Brain microvascular endothelial cell (primary cell): Measurements from ENCODE around the gene AVL9.

Experiments
- DNase-seq: peaks from one replicate; pipeline ENCODE4 v3.0.0-alpha.2; 2020
- H3K27ac ChIP-seq: fragments of 250-450 bp; sonication (Bioruptor Pico); 2 replicates; pipeline ENCODE4 v1.5.1; 2020; ENCODE audit warnings: mild to moderate bottlenecking, moderate library complexity
- H3K27me3 ChIP-seq: fragments of 250-450 bp; sonication (Bioruptor Pico); replicated peaks from 2 replicates; pipeline ENCODE4 v1.5.1; 2020; ENCODE audit warnings: mild to moderate bottlenecking
- H3K36me3 ChIP-seq: fragments of 250-450 bp; sonication (Bioruptor Pico); replicated peaks from 2 replicates; pipeline ENCODE4 v1.5.1; 2020; ENCODE audit warnings: mild to moderate bottlenecking
- H3K4me3 ChIP-seq: 2 replicates; pipeline ENCODE4 v1.5.1; 2011; ENCODE audit warnings: low read depth, mild to moderate bottlenecking, control low read depth, low read length, moderate library complexity
- CTCF ChIP-seq: IDR thresholded peaks from 2 replicates; pipeline ENCODE4 v1.5.1; 2011; ENCODE audit warnings: low read depth, mild to moderate bottlenecking, moderate library complexity, low read length, control low read depth, inconsistent platforms; ENCODE audit errors: missing control alignments
- in situ Hi-C: cut with HindIII; loops from 2 replicates; pipeline ENCODE4 v1.10.0; 2017; ENCODE audit warnings: low sequenced_read_pairs, low pct_ligation_motif_present

The AVL9 gene

GRCh38 chr7:32495298-32496051 lies at the start of gene AVL9:
Gene AVL9, plus strand, starts transcription at chr7:32495489. Its CDS starts 221 bp downstream, at chr7:32495710.
- H3K27ac ChIP-seq: peak within 1 kb of the TSS; percentile 87
- peak; percentile 94 for DNase-seq
- in situ Hi-C loops: no loop called here
- peak within 1 kb of the TSS; percentile 87 for H3K4me3 ChIP-seq
- no peaks in the 10 kb centered on the region for H3K27me3 ChIP-seq
- TF ChIP-seq CTCF: no peak
- peaks cover 2% of the 10 kb centered on the region for H3K36me3 ChIP-seq

DNA sequence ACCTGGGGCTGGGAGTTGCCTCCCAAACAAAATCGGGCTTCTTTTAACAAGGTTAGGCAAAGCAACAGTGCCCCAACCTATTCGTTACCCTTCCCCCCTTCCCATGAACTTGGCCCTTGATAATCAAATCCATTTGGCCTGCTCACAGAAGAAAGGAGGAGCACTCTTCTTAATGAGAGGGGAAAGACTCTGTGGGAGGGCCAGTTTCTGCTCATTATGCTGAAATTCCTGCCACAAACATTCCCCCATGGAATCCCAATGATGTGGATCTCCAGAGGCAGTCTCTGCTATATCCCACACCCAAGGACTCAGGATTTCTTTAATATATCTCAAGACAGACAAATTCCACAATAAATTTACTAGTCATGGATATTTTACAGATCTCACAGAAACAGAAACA lies 48.1 kb upstream of the AVL9 start:
- Histone ChIP-seq H3K27ac (no peak overlapping the region), H3K27me3 (no peaks in the 10 kb centered on the region), H3K4me3 (no peak overlapping the region), H3K36me3 (no peaks in the 10 kb centered on the region)
- no peak for DNase-seq
- TF ChIP-seq CTCF: no peak
- in situ Hi-C loops: no loop called here

GRCh38 chr7:32453341-32454011 lies 41.8 kb upstream of the AVL9 start:
- Histone ChIP-seq H3K27me3 (no peaks in the 10 kb centered on the region), H3K4me3 (no peak overlapping the region), H3K27ac (no peak overlapping the region), H3K36me3 (no peaks in the 10 kb centered on the region)
- in situ Hi-C loops: no loop called here
- TF ChIP-seq CTCF: no peak
- no peak for DNase-seq

- H3K36me3 ChIP-seq: no peaks in the 10 kb centered on the region
- no peaks in the 10 kb centered on the region for H3K27me3 ChIP-seq
- no peak for TF ChIP-seq CTCF
- in situ Hi-C loops: no loop called here
- no peak overlapping the region for H3K27ac ChIP-seq
- no peak overlapping the region for H3K4me3 ChIP-seq
- no peak for DNase-seq
Measured at GRCh38 chr7:32458025-32458424, 37.3 kb upstream of the AVL9 start.

GRCh38 chr7:32459788-32460187 lies 35.5 kb upstream of the AVL9 start:
- no peak for TF ChIP-seq CTCF
- no peak for DNase-seq
- in situ Hi-C loops: no loop called here

More at GRCh38 chr7:32459788-32460187, 35.5 kb upstream of the AVL9 start:
- H3K27me3 ChIP-seq: no peaks in the 10 kb centered on the region
- H3K27ac ChIP-seq: no peak overlapping the region
- no peaks in the 10 kb centered on the region for H3K36me3 ChIP-seq
- H3K4me3 ChIP-seq: no peak overlapping the region
